ENCODE data around the gene CCDC60.

CCDC60 gene

DNA sequence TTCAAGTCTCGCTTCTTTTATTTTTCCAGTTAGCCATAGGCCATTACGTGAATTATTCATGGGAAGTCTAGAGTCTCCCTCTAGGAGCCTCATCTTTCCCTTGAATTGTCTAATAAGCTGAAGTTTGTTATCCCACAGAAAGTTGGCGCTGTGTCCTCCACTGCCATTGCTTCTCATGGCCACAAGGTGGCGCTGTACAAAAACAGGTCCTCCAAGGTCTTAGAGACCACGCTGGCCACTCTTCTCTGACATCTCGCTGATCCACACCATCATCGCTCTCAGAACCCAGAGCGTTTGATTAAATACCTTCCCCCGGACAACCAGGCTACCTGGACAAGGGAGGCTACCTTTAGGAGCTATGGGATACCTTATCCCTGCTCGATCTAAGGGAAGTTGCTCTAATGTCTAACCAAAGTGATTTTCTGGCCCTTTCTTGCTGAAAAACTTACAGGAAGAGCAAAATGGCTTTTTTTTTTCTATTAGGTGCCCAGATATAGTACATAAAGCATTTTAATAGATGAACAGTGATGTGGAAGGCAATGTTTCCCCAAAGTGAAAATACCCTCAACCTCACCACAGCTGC lies 110.0 kb downstream of the CCDC60 start:
- no peak overlapping the region for H3K27ac ChIP-seq (replicated peaks)
- DNase-seq (ENCODE audit: low read depth in 1 of 2, low spot score in 1 of 2), result peak; percentile 49 to 57
- TF ChIP-seq GABPA (IDR thresholded peaks at IDR 0.05; ENCODE audit: low read depth), result no peak
- TF ChIP-seq, protein P1, sequence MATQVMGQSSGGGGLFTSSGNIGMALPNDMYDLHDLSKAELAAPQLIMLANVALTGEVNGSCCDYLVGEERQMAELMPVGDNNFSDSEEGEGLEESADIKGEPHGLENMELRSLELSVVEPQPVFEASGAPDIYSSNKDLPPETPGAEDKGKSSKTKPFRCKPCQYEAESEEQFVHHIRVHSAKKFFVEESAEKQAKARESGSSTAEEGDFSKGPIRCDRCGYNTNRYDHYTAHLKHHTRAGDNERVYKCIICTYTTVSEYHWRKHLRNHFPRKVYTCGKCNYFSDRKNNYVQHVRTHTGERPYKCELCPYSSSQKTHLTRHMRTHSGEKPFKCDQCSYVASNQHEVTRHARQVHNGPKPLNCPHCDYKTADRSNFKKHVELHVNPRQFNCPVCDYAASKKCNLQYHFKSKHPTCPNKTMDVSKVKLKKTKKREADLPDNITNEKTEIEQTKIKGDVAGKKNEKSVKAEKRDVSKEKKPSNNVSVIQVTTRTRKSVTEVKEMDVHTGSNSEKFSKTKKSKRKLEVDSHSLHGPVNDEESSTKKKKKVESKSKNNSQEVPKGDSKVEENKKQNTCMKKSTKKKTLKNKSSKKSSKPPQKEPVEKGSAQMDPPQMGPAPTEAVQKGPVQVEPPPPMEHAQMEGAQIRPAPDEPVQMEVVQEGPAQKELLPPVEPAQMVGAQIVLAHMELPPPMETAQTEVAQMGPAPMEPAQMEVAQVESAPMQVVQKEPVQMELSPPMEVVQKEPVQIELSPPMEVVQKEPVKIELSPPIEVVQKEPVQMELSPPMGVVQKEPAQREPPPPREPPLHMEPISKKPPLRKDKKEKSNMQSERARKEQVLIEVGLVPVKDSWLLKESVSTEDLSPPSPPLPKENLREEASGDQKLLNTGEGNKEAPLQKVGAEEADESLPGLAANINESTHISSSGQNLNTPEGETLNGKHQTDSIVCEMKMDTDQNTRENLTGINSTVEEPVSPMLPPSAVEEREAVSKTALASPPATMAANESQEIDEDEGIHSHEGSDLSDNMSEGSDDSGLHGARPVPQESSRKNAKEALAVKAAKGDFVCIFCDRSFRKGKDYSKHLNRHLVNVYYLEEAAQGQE (IDR thresholded peaks at IDR 0.05; ENCODE audit: insufficient replicate concordance, low read depth), result no peak
- TF ChIP-seq, protein P2, sequence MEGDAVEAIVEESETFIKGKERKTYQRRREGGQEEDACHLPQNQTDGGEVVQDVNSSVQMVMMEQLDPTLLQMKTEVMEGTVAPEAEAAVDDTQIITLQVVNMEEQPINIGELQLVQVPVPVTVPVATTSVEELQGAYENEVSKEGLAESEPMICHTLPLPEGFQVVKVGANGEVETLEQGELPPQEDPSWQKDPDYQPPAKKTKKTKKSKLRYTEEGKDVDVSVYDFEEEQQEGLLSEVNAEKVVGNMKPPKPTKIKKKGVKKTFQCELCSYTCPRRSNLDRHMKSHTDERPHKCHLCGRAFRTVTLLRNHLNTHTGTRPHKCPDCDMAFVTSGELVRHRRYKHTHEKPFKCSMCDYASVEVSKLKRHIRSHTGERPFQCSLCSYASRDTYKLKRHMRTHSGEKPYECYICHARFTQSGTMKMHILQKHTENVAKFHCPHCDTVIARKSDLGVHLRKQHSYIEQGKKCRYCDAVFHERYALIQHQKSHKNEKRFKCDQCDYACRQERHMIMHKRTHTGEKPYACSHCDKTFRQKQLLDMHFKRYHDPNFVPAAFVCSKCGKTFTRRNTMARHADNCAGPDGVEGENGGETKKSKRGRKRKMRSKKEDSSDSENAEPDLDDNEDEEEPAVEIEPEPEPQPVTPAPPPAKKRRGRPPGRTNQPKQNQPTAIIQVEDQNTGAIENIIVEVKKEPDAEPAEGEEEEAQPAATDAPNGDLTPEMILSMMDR (IDR thresholded peaks at IDR 0.05; ENCODE audit: insufficient read depth, low read length), result peak; percentile 99
- no peak overlapping the region for H3K4me3 ChIP-seq (replicated peaks; ENCODE audit: insufficient read depth, low read length)
- H3K27me3 ChIP-seq (ENCODE audit: insufficient read depth, poor library complexity, severe bottlenecking), result peaks cover 2% of the 10 kb centered on the region

DNA sequence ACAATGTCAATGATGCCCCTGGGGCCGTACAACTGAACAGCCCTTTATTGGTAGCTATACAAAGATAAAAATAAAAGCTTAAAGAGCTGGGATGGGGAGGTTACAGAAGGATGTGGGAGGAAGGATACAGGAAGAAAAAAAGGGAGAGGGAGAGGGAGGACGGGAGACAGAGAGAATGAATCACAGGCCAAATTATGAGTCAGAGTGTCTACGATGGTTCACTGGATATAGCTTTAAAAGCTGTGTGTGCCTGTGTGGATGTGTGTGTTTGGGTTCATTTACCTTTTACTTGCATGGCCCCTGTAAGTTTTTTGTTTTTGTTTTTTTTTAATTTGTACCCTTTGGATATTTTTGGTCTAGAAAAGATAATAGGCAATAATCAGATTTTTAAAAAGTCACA lies 111.9 kb downstream of the CCDC60 start:
- Histone ChIP-seq H3K27me3 (ENCODE audit: insufficient read depth, poor library complexity, severe bottlenecking) (peaks cover 2% of the 10 kb centered on the region), H3K4me3 (replicated peaks; ENCODE audit: insufficient read depth, low read length) (no peak overlapping the region), H3K27ac (replicated peaks) (no peak overlapping the region)
- no peak for DNase-seq (ENCODE audit: low read depth in 1 of 2, low spot score in 1 of 2)
- TF ChIP-seq, protein P1 (IDR thresholded peaks at IDR 0.05; ENCODE audit: insufficient replicate concordance, low read depth), result no peak
- TF ChIP-seq GABPA (IDR thresholded peaks at IDR 0.05; ENCODE audit: low read depth) (no peak), SPI1 (IDR thresholded peaks at IDR 0.05; ENCODE audit: borderline replicate concordance, low read depth) (no peak), POLR2AphosphoS5 (IDR thresholded peaks at IDR 0.05; ENCODE audit: low read depth) (no peak)
- TF ChIP-seq, protein P2 (IDR thresholded peaks at IDR 0.05; ENCODE audit: insufficient read depth, low read length), result no peak

DNA sequence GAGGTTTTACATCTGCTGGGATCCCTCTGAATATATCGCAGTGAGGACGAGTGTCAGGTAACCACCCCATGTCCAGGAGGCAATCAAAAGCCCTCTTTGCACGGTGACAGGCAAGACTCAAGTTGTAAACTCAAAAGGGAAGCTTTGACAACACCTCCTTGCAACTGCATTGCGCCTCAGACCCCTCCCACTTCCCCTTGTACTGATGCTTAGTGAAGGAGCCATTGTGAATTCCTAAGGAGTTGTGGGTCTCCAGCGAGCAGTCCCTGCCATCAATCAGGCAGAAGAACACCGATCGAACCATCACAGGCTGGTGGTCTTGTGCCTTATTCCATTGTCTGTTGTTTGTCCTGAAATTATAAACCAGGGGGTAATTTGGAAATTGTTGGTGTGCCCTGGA lies 112.6 kb downstream of the CCDC60 start:
- peaks cover 2% of the 10 kb centered on the region for H3K27me3 ChIP-seq (ENCODE audit: insufficient read depth, poor library complexity, severe bottlenecking)
- TF ChIP-seq SPI1 (IDR thresholded peaks at IDR 0.05; ENCODE audit: borderline replicate concordance, low read depth), result no peak
- TF ChIP-seq, protein P2 (IDR thresholded peaks at IDR 0.05; ENCODE audit: insufficient read depth, low read length), result no peak
- no peak for TF ChIP-seq GABPA (IDR thresholded peaks at IDR 0.05; ENCODE audit: low read depth)
- no peak for TF ChIP-seq POLR2AphosphoS5 (IDR thresholded peaks at IDR 0.05; ENCODE audit: low read depth)
- TF ChIP-seq, protein P1 (IDR thresholded peaks at IDR 0.05; ENCODE audit: insufficient replicate concordance, low read depth), result no peak
- no peak for DNase-seq (ENCODE audit: low read depth in 1 of 2, low spot score in 1 of 2)
- no peak overlapping the region for H3K27ac ChIP-seq (replicated peaks)
- H3K4me3 ChIP-seq (replicated peaks; ENCODE audit: insufficient read depth, low read length), result no peak overlapping the region
